ENCODE measurements around the gene ZFAND3.

The ZFAND3 gene

GRCh38 chr6:38016824-38017223 is 197.3 kb downstream of the ZFAND3 start:
- H3K27ac Mint-ChIP-seq: no peak overlapping the region
- H3K9me3 Mint-ChIP-seq: no peaks in the 10 kb centered on the region
- H3K4me3 Mint-ChIP-seq: no peak overlapping the region
- no peak for DNase-seq (ENCODE audit: low spot score)
- peaks cover 2% of the 10 kb centered on the region for H3K36me3 Mint-ChIP-seq (ENCODE audit: low read depth)
- no peaks in the 10 kb centered on the region for H3K27me3 Mint-ChIP-seq (ENCODE audit: low read depth)
- H3K4me1 Mint-ChIP-seq (ENCODE audit: low read depth): peaks cover 5% of the 10 kb centered on the region

DNA sequence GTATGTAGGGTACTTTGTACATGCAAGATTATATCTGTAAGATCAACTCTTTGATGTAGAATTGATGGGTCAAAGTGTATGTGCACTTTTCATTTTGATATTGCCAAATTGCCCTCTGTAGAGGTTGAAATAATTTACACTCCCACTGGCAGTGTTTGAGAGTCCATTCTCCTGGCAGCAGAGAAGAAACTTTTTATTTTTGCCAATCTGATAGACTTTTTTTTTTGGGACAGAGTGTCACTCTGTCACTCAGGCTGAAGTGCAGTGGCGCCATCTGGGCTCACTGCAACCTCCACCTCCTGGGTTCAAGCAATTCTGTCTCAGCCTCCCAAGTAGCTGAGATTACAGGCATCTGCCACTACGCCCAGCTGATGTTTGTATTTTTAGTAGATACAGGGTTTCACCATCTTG is 199.2 kb downstream of the ZFAND3 start:
- H3K9me3 Mint-ChIP-seq: no peaks in the 10 kb centered on the region
- no peak overlapping the region for H3K4me3 Mint-ChIP-seq
- H3K27me3 Mint-ChIP-seq (ENCODE audit: low read depth): no peaks in the 10 kb centered on the region
- H3K36me3 Mint-ChIP-seq (ENCODE audit: low read depth): no peaks in the 10 kb centered on the region
- no peak overlapping the region for H3K27ac Mint-ChIP-seq
- H3K4me1 Mint-ChIP-seq (ENCODE audit: low read depth): peaks cover 5% of the 10 kb centered on the region
- no peak for DNase-seq (ENCODE audit: low spot score)

DNA sequence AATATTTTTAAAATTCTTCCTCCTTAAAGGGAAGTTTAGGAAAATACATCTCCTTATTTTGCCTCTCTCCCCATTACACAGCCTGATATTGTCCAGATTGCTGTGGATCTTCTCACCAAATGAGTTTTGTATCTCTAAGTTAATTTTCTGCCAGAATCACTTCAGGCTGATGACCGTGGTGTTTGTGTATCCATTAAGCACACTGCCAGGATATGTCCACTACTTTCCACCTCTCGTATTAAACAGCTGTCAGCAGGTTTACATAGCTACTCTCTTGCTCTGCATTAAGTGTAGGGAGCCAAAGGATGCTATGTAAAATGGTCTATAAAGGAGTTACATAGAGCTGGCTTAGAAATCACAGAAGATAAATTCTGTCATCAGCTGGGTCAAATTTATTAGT is 201.1 kb downstream of the ZFAND3 start:
- Mint-ChIP-seq H3K4me3 (no peak overlapping the region), H3K9me3 (peaks cover 5% of the 10 kb centered on the region), H3K27ac (no peak overlapping the region), H3K27me3 (ENCODE audit: low read depth) (no peaks in the 10 kb centered on the region), H3K4me1 (ENCODE audit: low read depth) (peaks cover 5% of the 10 kb centered on the region), H3K36me3 (ENCODE audit: low read depth) (peaks cover 3% of the 10 kb centered on the region)
- DNase-seq (ENCODE audit: low spot score): no peak

GRCh38 chr6:38021029-38021428 is 201.5 kb downstream of the ZFAND3 start:
- Mint-ChIP-seq H3K27me3 (ENCODE audit: low read depth) (no peaks in the 10 kb centered on the region), H3K36me3 (ENCODE audit: low read depth) (peaks cover 3% of the 10 kb centered on the region), H3K4me1 (ENCODE audit: low read depth) (peaks cover 5% of the 10 kb centered on the region), H3K27ac (no peak overlapping the region), H3K4me3 (no peak overlapping the region), H3K9me3 (peaks cover 5% of the 10 kb centered on the region)
- DNase-seq (ENCODE audit: low spot score): no peak

GRCh38 chr6:38021571-38021970 is 202.0 kb downstream of the ZFAND3 start:
- Mint-ChIP-seq H3K9me3 (peaks cover 5% of the 10 kb centered on the region), H3K27ac (no peak overlapping the region), H3K4me3 (no peak overlapping the region), H3K27me3 (ENCODE audit: low read depth) (no peaks in the 10 kb centered on the region), H3K36me3 (ENCODE audit: low read depth) (peaks cover 3% of the 10 kb centered on the region), H3K4me1 (ENCODE audit: low read depth) (peaks cover 5% of the 10 kb centered on the region)
- DNase-seq (ENCODE audit: low spot score): no peak

DNA sequence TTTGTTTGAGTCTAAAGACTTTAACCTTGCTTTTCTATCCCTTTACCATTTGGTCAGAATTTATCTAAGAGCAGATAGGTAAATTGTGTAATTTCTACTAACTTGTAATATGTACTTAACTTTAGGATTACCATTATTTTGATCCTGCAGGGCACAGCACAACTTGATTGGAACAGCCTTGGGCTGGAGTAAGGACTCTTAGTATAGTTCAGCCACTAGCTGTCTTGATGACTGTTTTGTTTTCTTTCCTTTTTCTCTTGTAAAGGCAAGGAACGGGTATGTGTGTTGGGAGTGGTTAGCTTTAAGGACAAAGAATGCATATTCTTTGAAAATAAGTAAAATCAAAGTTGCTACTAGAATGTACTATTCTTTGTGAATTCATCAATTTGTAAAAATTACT is 203.2 kb downstream of the ZFAND3 start:
- H3K4me1 Mint-ChIP-seq (ENCODE audit: low read depth): peaks cover 8% of the 10 kb centered on the region
- H3K27me3 Mint-ChIP-seq (ENCODE audit: low read depth): no peaks in the 10 kb centered on the region
- DNase-seq (ENCODE audit: low spot score): no peak
- no peak overlapping the region for H3K4me3 Mint-ChIP-seq
- peaks cover 3% of the 10 kb centered on the region for H3K36me3 Mint-ChIP-seq (ENCODE audit: low read depth)
- H3K27ac Mint-ChIP-seq: no peak overlapping the region
- peaks cover 5% of the 10 kb centered on the region for H3K9me3 Mint-ChIP-seq

GRCh38 chr6:38024908-38025307 is 205.4 kb downstream of the ZFAND3 start:
- no peak overlapping the region for H3K27ac Mint-ChIP-seq
- peaks cover 16% of the 10 kb centered on the region for H3K4me1 Mint-ChIP-seq (ENCODE audit: low read depth)

DNA sequence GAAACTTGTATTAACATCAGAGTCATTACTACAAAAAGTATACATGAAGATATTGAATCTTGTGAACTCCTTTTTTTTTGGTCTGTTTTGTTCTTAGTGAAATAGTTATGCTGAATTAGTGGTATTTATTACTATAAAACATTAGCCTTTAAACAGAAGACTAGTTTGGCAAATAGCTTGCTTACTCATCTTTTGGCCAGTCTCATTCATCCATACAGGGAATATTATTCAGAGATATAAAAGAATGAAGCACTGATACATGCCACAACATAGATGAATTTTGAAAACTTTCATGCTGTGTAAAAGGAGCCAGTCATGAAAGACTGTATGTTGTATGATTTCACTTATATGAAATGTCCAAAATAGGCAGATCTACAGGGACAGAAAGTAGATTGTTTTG is 205.9 kb downstream of the ZFAND3 start:
- Mint-ChIP-seq H3K4me1 (ENCODE audit: low read depth) (peaks cover 16% of the 10 kb centered on the region), H3K9me3 (peaks cover 5% of the 10 kb centered on the region), H3K27me3 (ENCODE audit: low read depth) (no peaks in the 10 kb centered on the region), H3K36me3 (ENCODE audit: low read depth) (peaks cover 6% of the 10 kb centered on the region), H3K4me3 (no peak overlapping the region), H3K27ac (no peak overlapping the region)
- DNase-seq (ENCODE audit: low spot score): no peak

More at GRCh38 chr6:38024908-38025307, 205.4 kb downstream of the ZFAND3 start:
- Mint-ChIP-seq H3K9me3 (peaks cover 5% of the 10 kb centered on the region), H3K27me3 (ENCODE audit: low read depth) (no peaks in the 10 kb centered on the region), H3K4me3 (no peak overlapping the region), H3K36me3 (ENCODE audit: low read depth) (peaks cover 6% of the 10 kb centered on the region)
- no peak for DNase-seq (ENCODE audit: low spot score)

- DNase-seq (ENCODE audit: low spot score): no peak
- Mint-ChIP-seq H3K4me1 (ENCODE audit: low read depth) (peaks cover 17% of the 10 kb centered on the region), H3K27ac (no peak overlapping the region), H3K36me3 (ENCODE audit: low read depth) (peaks cover 6% of the 10 kb centered on the region), H3K9me3 (peaks cover 5% of the 10 kb centered on the region), H3K4me3 (no peak overlapping the region), H3K27me3 (ENCODE audit: low read depth) (no peaks in the 10 kb centered on the region)
Observed at GRCh38 chr6:38027685-38028373, 208.3 kb downstream of the ZFAND3 start.

- no peak for DNase-seq (ENCODE audit: low spot score)
- H3K9me3 Mint-ChIP-seq: no peaks in the 10 kb centered on the region
- H3K36me3 Mint-ChIP-seq (ENCODE audit: low read depth): peaks cover 3% of the 10 kb centered on the region
- no peak overlapping the region for H3K27ac Mint-ChIP-seq
- H3K27me3 Mint-ChIP-seq (ENCODE audit: low read depth): no peaks in the 10 kb centered on the region
- no peak overlapping the region for H3K4me3 Mint-ChIP-seq
- peaks cover 30% of the 10 kb centered on the region for H3K4me1 Mint-ChIP-seq (ENCODE audit: low read depth)
Observed at GRCh38 chr6:38030380-38030779, 210.9 kb downstream of the ZFAND3 start.

DNA sequence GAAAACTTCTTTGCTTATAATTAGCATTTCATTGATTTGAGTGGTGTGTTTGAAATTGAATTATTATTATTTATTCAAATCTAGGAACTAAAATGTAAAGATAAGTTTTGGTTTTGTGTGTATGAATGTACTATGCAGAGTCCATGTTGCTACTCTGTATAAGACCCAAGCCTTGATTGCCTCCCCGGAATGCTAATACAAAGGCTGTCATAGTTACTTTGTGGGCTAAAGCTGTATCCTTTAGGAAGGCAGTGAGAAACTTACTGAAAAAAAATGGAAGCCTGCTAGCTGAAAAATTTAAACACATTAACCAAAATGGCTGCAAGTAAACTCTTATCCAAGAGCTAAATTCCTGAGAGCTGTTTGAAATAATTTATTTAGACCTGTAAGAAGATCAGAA is 213.3 kb downstream of the ZFAND3 start:
- Mint-ChIP-seq H3K27me3 (ENCODE audit: low read depth) (no peaks in the 10 kb centered on the region), H3K4me1 (ENCODE audit: low read depth) (peaks cover 25% of the 10 kb centered on the region), H3K4me3 (no peak overlapping the region), H3K36me3 (ENCODE audit: low read depth) (peaks cover 3% of the 10 kb centered on the region), H3K27ac (no peak overlapping the region), H3K9me3 (no peaks in the 10 kb centered on the region)
- no peak for DNase-seq (ENCODE audit: low spot score)

- H3K4me3 Mint-ChIP-seq: no peak overlapping the region
- peaks cover 19% of the 10 kb centered on the region for H3K4me1 Mint-ChIP-seq (ENCODE audit: low read depth)
- H3K27me3 Mint-ChIP-seq (ENCODE audit: low read depth): no peaks in the 10 kb centered on the region
- DNase-seq (ENCODE audit: low spot score): no peak
- H3K36me3 Mint-ChIP-seq (ENCODE audit: low read depth): peaks cover 3% of the 10 kb centered on the region
- no peak overlapping the region for H3K27ac Mint-ChIP-seq
- H3K9me3 Mint-ChIP-seq: no peaks in the 10 kb centered on the region
Observed at GRCh38 chr6:38033442-38033982, 214.0 kb downstream of the ZFAND3 start.

GRCh38 chr6:38034274-38034914 is 214.9 kb downstream of the ZFAND3 start:
- H3K4me3 Mint-ChIP-seq: no peak overlapping the region
- no peaks in the 10 kb centered on the region for H3K36me3 Mint-ChIP-seq (ENCODE audit: low read depth)
- DNase-seq (ENCODE audit: low spot score): no peak
- no peaks in the 10 kb centered on the region for H3K9me3 Mint-ChIP-seq
- peaks cover 15% of the 10 kb centered on the region for H3K4me1 Mint-ChIP-seq (ENCODE audit: low read depth)
- H3K27ac Mint-ChIP-seq: no peak overlapping the region
- no peaks in the 10 kb centered on the region for H3K27me3 Mint-ChIP-seq (ENCODE audit: low read depth)

GRCh38 chr6:38035478-38035877 is 216.0 kb downstream of the ZFAND3 start:
- H3K27ac Mint-ChIP-seq: no peak overlapping the region
- no peak for DNase-seq (ENCODE audit: low spot score)
- H3K4me1 Mint-ChIP-seq (ENCODE audit: low read depth): peaks cover 14% of the 10 kb centered on the region
- no peaks in the 10 kb centered on the region for H3K27me3 Mint-ChIP-seq (ENCODE audit: low read depth)
- no peak overlapping the region for H3K4me3 Mint-ChIP-seq
- H3K36me3 Mint-ChIP-seq (ENCODE audit: low read depth): no peaks in the 10 kb centered on the region
- no peaks in the 10 kb centered on the region for H3K9me3 Mint-ChIP-seq

Measured in T-helper 2 cell treated with Interferon-gamma antibody and Interleukin-4, amounts not matched to agents 5 μg/mL and 100 μg/mL, for 36 hours (primary cell).